Activated CD4-positive, alpha-beta memory T cell treated with anti-CD3 and anti-CD28 coated beads for 36 hours (primary cell): ENCODE data around the gene CNPY1. TPM values are rescaled to one million over a fixed set of nuclear protein-coding genes. Genes with fewer than 3 reads are reported as not detected.
A peak's percentile ranks its signal among the peaks of the same experiment; 100 is the strongest.

Source experiments
- CTCF ChIA-PET: fragments of 350-600 bp; sonication (Branson Sonifier 250); formaldehyde crosslinking; loops from one replicate; lab custom pipeline; 2021; ENCODE audit warnings: antibody characterized with exemption, inconsistent platforms; lab: Charles Lee
- POLR2A ChIA-PET: fragments of 350-600 bp; sonication (Branson Sonifier 250); formaldehyde crosslinking; loops from one replicate; lab custom pipeline; 2021; ENCODE audit warnings: antibody characterized with exemption; lab: Charles Lee
- DNase-seq: peaks from one replicate; pipeline ENCODE4 v3.0.0-alpha.2; 2020
- H3K27ac Mint-ChIP-seq: one replicate; pipeline ENCODE4 v1.8.0; 2021; ENCODE audit warnings: mixed read lengths
- H3K27me3 Mint-ChIP-seq: one replicate; pipeline ENCODE4 v1.8.0; 2021; ENCODE audit warnings: mixed read lengths
- H3K36me3 Mint-ChIP-seq: one replicate; pipeline ENCODE4 v1.8.0; 2021; ENCODE audit warnings: mixed read lengths
- H3K4me1 Mint-ChIP-seq: one replicate; pipeline ENCODE4 v1.8.0; 2021; ENCODE audit warnings: low read depth, mixed read lengths
- H3K4me3 Mint-ChIP-seq: one replicate; pipeline ENCODE4 v1.8.0; 2021; ENCODE audit warnings: mild to moderate bottlenecking, mixed read lengths
- H3K9me3 Mint-ChIP-seq: one replicate; pipeline ENCODE4 v1.8.0; 2021; ENCODE audit warnings: mixed read lengths
- intact Hi-C: fragments of 100-400 bp; cut with micrococcal nuclease; formaldehyde crosslinking; loops from one replicate; pipeline ENCODE4 v1.15.1; 2023
- total RNA-seq, 2 experiments: library from RNA; stranded (reverse); gene quantifications; one replicate each; pipeline ENCODE4 v1.2.3, GENCODE V29; 2021

Gene CNPY1
- total RNA-seq, 2 experiments from 2014 or later = not detected

DNA sequence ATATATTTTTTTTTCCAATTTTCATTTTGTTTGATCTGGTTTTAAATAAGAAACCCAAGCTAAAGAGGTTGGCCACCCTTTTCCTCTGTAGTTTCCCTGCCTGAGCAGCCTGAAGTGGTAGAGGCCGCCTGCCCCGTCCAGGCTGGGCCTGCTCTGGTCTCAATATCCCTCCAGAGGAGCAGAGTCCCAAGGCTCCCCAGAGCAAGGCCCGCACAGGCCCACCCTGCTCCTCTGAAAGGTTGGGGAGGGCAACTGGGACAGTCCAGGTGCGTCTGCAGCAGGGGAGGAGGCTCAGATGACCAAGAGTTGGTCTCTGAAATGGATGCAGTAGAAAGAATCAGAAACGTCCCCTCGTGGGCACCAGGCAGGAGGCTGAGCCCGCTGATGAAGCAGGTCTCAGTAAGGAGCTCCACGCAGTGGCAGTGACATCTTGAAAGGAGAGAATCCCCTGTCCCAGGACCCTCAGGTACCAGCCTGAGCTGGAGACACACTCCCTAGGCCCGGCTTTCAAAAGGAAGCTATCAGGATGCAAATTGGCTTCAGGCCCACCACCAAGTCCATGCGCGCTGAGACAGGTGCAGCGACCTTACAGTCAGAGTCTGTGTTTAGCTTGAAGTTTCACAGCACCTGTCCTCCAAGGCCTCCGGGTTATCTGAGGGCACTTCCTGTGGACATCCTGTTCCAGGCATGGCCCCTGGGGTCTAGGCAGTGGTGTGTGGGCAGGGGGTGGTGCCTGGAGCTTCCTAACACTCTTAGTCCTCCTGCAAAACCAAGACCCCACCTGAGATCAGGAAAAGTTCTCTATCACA, 50.7 kb downstream of the CNPY1 start:
- no peak for DNase-seq
- Mint-ChIP-seq H3K4me3 (no peak overlapping the region), H3K9me3 (no peaks in the 10 kb centered on the region), H3K36me3 (no peaks in the 10 kb centered on the region), H3K27me3 (peaks cover 25% of the 10 kb centered on the region), H3K4me1 (peaks cover 6% of the 10 kb centered on the region), H3K27ac (no peak overlapping the region)
- ChIA-PET CTCF (interaction anchor here (0.6 kb wide), 1 partner anchor 17 kb away, joined by 4 read pairs; no protein-coding TSS in a partner anchor), POLR2A (no interaction called here)
- intact Hi-C loops = no loop called here

DNA sequence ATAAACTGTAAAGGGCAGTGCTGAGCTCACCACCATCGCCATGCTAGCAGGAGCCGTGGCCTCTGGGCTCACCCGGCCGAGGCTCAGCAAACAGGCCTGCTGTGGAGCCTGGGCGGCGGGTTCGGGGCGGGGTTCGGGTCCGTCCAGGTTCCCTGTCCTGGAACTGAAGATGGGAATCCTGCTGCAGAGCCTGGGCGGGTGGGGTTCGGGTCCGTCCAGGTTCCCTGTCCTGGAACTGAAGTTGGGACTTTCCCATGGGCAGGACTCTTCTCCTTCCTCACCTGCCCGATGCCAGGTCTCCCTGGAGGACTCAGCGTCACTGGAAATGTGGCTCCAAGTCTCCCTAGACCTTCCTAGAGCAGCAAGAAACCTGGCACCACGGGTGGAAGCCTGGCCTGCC, 51.8 kb downstream of the CNPY1 start:
- Mint-ChIP-seq H3K4me1 (peaks cover 9% of the 10 kb centered on the region), H3K36me3 (no peaks in the 10 kb centered on the region), H3K9me3 (no peaks in the 10 kb centered on the region), H3K4me3 (no peak overlapping the region), H3K27me3 (peaks cover 24% of the 10 kb centered on the region), H3K27ac (no peak overlapping the region)
- DNase-seq = no peak
- ChIA-PET CTCF (no interaction called here), POLR2A (no interaction called here)
- intact Hi-C loops = no loop called here

DNA sequence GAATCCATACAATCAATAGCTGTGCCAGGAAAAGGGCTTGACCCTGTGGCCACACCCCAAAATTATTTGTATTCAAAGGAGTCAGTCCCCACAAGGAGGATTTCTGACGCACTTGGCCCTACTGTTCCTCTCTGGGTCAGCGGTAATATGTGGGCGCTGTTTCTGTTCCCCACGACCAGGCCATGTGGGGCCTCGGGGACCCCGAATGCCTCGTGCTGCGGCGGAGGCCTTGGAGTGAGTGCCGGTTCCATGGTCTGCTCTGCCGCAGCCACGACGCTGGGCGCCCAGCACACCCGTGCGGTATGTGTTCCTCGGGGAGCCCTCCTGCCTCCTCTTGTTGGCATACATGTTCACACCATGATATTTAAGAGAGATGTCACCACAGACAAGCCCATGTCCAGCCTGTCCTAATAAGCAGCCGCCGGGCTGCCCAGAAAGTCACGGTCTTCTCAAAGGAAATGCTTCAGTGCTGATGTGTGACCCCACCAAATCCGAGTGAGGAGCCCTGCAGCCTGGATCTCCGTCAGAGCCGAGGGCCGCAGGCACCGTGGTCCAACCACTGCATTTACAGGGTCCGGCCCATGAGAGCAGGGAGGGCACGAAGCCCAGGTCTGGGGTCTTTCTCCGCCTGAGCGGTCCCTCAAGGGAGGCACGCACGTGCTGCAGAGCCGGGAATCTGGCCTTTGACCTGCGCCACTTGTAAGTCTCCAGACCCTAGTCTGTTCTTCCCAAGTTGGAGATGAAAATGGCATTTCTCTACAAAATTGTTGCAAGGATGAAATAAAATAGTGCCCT, 52.4 kb downstream of the CNPY1 start:
- no peak overlapping the region for H3K27ac Mint-ChIP-seq
- H3K27me3 Mint-ChIP-seq = peaks cover 25% of the 10 kb centered on the region
- POLR2A ChIA-PET = no interaction called here
- DNase-seq = no peak
- intact Hi-C loops = no loop called here
- CTCF ChIA-PET = interaction anchor here (1.2 kb wide), 1 partner anchor 38 kb away, joined by 3 read pairs; no protein-coding TSS in a partner anchor
- H3K9me3 Mint-ChIP-seq = no peaks in the 10 kb centered on the region
- H3K4me3 Mint-ChIP-seq = no peak overlapping the region
- H3K36me3 Mint-ChIP-seq = no peaks in the 10 kb centered on the region
- peaks cover 9% of the 10 kb centered on the region for H3K4me1 Mint-ChIP-seq

DNA sequence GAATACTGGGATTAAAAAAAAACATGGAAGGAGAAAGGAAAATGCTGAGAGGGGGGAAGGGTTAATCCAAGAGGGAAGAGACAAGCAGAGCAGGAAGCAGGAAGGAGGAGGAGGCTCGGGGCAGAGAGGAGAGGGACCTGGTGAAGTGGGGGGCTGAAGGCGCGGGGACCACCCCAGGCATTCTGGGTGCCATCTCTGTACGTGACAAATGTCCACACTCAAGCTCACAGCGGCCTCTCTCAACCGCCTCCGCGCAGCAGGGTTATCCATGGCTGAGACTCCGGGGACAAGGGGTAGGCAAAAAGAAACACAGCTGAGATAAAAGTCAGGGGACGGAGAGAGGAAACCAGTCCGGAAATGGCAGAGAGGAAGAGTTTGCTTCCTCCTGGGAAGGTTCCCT, 54.5 kb downstream of the CNPY1 start:
- Mint-ChIP-seq H3K4me3 (no peak overlapping the region), H3K27ac (no peak overlapping the region), H3K27me3 (peaks cover 30% of the 10 kb centered on the region), H3K4me1 (peaks cover 9% of the 10 kb centered on the region), H3K9me3 (no peaks in the 10 kb centered on the region), H3K36me3 (no peaks in the 10 kb centered on the region)
- ChIA-PET POLR2A (no interaction called here), CTCF (no interaction called here)
- intact Hi-C loops = no loop called here
- no peak for DNase-seq

DNA sequence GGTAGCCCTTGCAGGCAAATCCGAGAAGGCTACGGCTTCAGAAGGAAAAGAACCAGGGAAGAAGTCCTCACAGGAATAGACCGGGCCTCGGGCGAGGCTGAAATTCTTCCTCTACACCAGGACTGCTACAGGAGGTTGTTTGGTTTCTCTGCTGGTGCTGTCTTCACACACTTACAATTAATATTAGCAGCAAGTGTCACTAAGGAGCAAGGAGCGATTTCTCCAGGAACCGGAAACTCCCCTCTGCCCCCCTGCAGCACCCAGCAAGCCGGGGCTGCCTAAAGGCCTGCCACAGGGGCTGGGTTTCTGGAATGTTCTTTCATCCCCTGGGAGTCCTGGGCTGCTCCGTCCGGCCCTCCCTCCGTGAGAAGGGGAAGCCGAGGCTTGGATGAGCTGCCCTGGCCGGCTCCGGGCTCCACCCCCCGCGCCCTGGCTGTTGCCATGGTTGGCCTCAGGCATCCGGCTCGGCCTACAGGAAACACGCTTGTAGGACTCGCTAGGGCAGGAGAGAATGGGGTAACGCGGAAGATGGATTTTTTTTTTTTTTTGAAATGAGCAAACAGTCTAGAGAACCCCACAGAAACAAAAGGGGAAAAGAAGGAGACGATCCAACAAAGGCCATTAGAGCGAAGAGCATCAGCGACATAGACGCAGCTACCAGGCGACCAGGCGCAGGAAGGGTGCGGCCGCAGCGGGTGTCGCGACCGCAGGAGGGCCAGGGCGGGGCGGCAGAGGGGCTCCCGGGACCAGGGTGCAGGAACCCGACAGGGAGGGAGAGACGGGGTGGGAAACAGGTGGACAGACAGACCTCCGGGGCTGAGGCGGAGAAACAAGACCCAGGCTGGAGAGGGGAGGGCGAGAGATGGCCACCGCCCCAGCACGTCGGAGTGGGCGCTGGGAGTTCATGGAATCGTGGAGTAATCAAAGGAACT, 55.4 kb downstream of the CNPY1 start:
- Mint-ChIP-seq H3K9me3 (no peaks in the 10 kb centered on the region), H3K4me3 (peak overlapping the region; percentile 52), H3K27me3 (peaks cover 29% of the 10 kb centered on the region), H3K4me1 (peaks cover 9% of the 10 kb centered on the region), H3K36me3 (no peaks in the 10 kb centered on the region), H3K27ac (no peak overlapping the region)
- POLR2A ChIA-PET = no interaction called here
- intact Hi-C loops = no loop called here
- CTCF ChIA-PET = interaction anchor here (1.3 kb wide), 1 partner anchor 108 kb away, joined by 4 read pairs; no protein-coding TSS in a partner anchor
- DNase-seq = peak; percentile 56

DNA sequence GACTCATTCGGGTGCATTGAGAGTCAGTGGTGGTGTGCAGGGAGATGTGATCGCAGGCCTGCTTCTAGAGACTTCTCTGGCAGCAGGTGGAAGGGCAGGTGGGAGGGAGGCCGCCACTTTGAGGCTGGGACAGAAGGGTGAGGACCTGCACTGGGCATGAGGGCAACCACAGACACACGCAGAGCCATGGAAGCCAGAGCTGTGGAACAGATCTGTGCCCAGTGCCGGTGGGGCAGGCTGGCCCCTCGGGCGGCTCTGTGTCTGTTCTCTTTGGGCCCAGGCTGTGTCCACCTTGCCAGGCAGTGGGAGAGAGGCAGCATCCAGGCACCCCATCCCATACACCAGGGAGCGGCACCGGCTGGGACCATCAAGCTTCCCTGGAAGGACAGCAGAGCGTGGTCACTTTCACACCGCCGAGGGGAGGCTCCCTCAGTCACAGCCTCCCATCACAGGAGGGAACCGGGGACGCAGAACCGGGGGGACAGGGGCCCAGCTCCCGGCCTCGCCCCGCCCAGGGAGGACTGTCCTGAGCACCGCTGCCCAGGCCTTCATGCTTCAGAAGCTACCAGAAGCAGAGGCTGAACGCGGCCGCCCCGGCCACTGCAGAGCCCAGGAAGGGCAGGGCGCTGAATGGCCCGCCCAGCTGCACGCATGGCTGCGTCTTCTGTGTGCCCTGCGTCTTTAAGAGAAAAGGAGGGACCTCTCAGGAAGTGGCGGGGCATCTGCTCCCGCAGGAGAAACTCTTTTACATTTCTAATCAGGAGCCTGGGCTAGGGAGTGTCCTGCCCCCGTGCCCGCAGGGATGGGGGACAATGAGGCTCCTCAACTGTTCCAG, 56.3 kb downstream of the CNPY1 start:
- intact Hi-C loops = no loop called here

DNA sequence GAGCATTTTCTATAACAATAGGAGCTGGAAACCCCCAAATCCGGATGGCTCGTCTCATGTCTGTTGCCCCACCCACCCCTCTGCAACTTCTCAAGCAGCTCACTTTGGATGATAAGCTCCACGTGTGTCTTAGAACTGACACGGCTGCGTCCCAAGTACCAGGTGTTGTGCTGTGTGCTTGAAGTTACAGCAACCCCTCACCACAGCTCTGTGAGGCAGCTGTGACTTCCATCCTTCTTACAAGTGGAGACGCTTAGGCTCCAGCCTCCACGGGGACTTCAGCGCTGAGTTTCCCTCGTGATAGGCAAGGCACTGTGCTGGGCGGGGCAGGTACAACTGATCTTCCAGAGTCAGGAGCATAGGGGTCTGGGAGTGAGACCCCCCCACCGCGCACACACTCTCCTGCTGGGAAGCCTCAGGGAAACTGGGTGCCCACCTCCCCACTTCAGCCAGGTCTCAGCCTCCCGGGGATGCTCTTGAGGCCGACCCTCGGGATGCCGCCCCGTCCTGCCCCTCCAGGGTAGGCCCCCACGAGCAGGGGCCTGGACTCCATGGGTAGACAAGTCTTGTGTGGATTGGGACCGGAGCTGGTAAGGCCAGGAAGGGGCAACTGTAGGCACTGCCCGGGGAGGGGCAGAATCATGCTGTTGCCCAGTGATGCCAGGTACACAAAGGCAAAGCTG, 57.1 kb downstream of the CNPY1 start:
- peaks cover 9% of the 10 kb centered on the region for H3K4me1 Mint-ChIP-seq
- ChIA-PET CTCF (interaction anchor here (1.3 kb wide), 1 partner anchor 110 kb away, joined by 4 read pairs; no protein-coding TSS in a partner anchor), POLR2A (no interaction called here)
- H3K9me3 Mint-ChIP-seq = no peaks in the 10 kb centered on the region
- no peak for DNase-seq
- intact Hi-C loops = no loop called here
- H3K36me3 Mint-ChIP-seq = no peaks in the 10 kb centered on the region
- peaks cover 32% of the 10 kb centered on the region for H3K27me3 Mint-ChIP-seq
- H3K27ac Mint-ChIP-seq = no peak overlapping the region
- H3K4me3 Mint-ChIP-seq = no peak overlapping the region

More for the DNA sequence above, 56.3 kb downstream of the CNPY1 start:
- H3K4me3 Mint-ChIP-seq = peak overlapping the region; percentile 39
- peaks cover 32% of the 10 kb centered on the region for H3K27me3 Mint-ChIP-seq
- no peaks in the 10 kb centered on the region for H3K9me3 Mint-ChIP-seq
- H3K4me1 Mint-ChIP-seq = peaks cover 9% of the 10 kb centered on the region
- H3K27ac Mint-ChIP-seq = no peak overlapping the region
- CTCF ChIA-PET = interaction anchor here (1.3 kb wide), 1 partner anchor 109 kb away, joined by 4 read pairs; no protein-coding TSS in a partner anchor
- H3K36me3 Mint-ChIP-seq = no peaks in the 10 kb centered on the region
- DNase-seq = no peak
- POLR2A ChIA-PET = no interaction called here

DNA sequence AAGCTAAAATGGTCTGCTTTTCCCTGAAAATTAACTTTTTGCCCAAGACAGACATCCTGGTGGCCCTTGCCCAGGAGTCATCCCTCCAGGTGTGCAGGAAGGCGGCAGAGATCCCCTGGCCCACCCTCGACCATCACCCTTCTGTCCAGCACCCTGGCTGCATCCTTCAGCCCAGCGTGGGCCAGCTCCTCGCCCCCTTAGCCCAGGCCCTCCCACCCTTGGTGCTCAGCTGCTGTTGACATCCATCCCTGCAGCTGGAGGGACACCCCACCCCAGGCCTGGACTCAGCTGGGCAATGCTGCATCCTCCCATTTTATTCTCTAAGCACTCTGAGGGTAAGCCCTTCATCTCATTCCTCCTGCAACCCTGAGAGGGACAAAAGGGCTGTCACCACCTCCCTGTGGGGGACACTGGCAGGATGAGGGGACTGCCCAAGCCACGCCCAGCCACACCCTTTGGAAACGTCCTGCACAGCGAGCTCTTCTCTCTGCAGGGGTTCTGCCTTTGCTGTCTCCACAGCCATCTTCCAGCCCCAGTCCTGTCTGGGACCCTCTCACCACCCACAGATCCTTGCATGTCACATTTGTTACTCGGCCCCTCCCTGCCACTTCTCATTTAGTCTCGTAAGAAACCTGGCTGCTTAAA, 57.8 kb downstream of the CNPY1 start:
- intact Hi-C loops = no loop called here
- Mint-ChIP-seq H3K4me1 (peaks cover 9% of the 10 kb centered on the region), H3K9me3 (no peaks in the 10 kb centered on the region), H3K4me3 (no peak overlapping the region), H3K27me3 (peaks cover 34% of the 10 kb centered on the region), H3K27ac (no peak overlapping the region), H3K36me3 (no peaks in the 10 kb centered on the region)
- ChIA-PET POLR2A (no interaction called here), CTCF (no interaction called here)
- DNase-seq = no peak

DNA sequence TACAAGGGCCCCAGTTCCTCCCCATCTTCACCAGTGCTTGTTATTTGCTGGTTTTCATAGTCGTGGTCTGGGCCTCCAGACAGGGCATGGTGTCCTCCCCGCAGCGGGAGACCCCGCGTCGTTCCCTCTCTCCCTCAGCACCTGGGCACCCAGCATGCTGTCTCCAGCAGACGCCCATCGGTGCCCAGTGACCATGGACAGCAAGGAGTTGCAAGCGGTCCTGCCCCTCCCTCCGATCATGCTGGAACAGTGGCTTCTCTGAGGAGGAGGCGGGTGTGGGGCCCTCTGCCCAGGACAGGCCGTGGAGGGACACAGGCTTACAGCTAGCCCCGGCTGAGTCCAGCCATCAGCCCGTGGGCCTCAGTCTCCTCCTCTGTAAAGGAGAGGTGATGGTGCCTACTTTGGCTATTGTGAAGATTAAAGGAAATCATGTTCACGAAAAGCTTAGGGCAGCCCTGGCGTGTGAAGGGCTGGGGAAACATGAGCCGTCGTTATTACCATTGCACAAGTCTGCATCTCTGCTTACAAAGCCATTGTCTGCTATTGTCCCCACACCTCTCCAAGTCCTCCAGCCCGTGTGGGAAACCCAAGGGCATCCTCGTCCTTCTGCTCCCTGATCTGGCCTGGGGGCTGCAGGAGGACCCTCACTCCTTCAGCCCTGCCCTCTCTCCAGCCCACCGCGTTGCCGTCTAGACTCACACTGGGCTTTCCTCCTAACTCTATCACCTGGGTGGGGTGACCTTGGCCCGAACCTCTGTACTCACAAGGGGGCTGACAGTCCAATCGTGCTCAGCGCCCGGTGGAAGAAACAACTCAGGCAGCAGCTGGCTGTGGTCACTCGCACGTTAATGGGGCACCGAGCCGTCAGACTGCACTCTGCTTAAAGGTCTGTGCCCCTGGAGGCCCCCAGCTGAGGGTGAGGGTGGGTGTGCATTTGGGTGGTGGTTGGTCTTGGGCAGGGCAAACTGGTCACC, 58.6 kb downstream of the CNPY1 start:
- POLR2A ChIA-PET = no interaction called here
- DNase-seq = no peak
- H3K36me3 Mint-ChIP-seq = no peaks in the 10 kb centered on the region
- intact Hi-C loops = no loop called here
- no peak overlapping the region for H3K27ac Mint-ChIP-seq
- CTCF ChIA-PET = interaction anchor here (1.2 kb wide), 1 partner anchor 111 kb away, joined by 3 read pairs; no protein-coding TSS in a partner anchor
- no peak overlapping the region for H3K4me3 Mint-ChIP-seq
- peaks cover 16% of the 10 kb centered on the region for H3K4me1 Mint-ChIP-seq
- H3K9me3 Mint-ChIP-seq = no peaks in the 10 kb centered on the region
- peaks cover 39% of the 10 kb centered on the region for H3K27me3 Mint-ChIP-seq
